K562 (cell line): ENCODE data around the gene CTDSPL. TPM values are rescaled to one million over a fixed set of nuclear protein-coding genes. Genes with fewer than 3 reads are reported as not detected.
A peak's percentile ranks its signal among the peaks of the same experiment; 100 is the strongest.

Experiments used
- CHD4 ChIP-seq: fragments of 200-600 bp; sonication (generic); IDR thresholded peaks from 3 replicates; pipeline ENCODE4 v1.6.1; 2012; ENCODE audit warnings: low read depth, mild to moderate bottlenecking, mixed read lengths, low read length, inconsistent platforms; ENCODE audit not compliant: insufficient read depth, insufficient replicate concordance, poor library complexity, severe bottlenecking
- DIDO1 ChIP-seq: fragments of 450-650 bp; IDR thresholded peaks from 2 replicates; pipeline ENCODE4 v1.6.1; 2016; ENCODE audit warnings: low read depth, missing biosample characterization, missing genetic modification characterization
- DMBX1 ChIP-seq: fragments of 250-450 bp; sonication (Bioruptor Pico); IDR thresholded peaks from 2 replicates; pipeline ENCODE4 v1.8.0; 2022; ENCODE audit warnings: inconsistent platforms, mild to moderate bottlenecking, moderate library complexity, borderline replicate concordance
- GTF2B ChIP-seq: IDR thresholded peaks from 2 replicates; pipeline ENCODE4 v1.6.1; 2011; ENCODE audit not compliant: insufficient read length; ENCODE audit errors: extremely low read depth
- MCM5 ChIP-seq: fragments of 450-650 bp; IDR thresholded peaks from 2 replicates; pipeline ENCODE4 v1.6.1; 2016; ENCODE audit warnings: low read depth
- PRPF4 ChIP-seq: fragments of 200-400 bp; formaldehyde crosslinking; IDR thresholded peaks from one replicate; pipeline ENCODE4 v1.6.1; 2017; ENCODE audit warnings: low read length, low read depth, mild to moderate bottlenecking; ENCODE audit not compliant: insufficient read depth, poor library complexity, severe bottlenecking
- SNRNP70 ChIP-seq: fragments of 200-400 bp; formaldehyde crosslinking; optimal IDR thresholded peaks from 2 replicates; pipeline ENCODE3; 2017; ENCODE audit warnings: low read depth, low read length
- SOX6 ChIP-seq: fragments of 450-650 bp; IDR thresholded peaks from 2 replicates; pipeline ENCODE4 v1.6.1; 2014; ENCODE audit warnings: mild to moderate bottlenecking
- ZBTB17 ChIP-seq: fragments of 450-650 bp; formaldehyde crosslinking; IDR thresholded peaks from 2 replicates; pipeline ENCODE4 v1.4.0; 2020; ENCODE audit warnings: mild to moderate bottlenecking
- ZC3H8 ChIP-seq: fragments of 450-650 bp; IDR thresholded peaks from 2 replicates; pipeline ENCODE4 v1.6.1; 2017
- ZNF134 ChIP-seq: fragments of 250-450 bp; sonication (Bioruptor Pico); conservative IDR thresholded peaks from 2 replicates; pipeline ENCODE4 v1.4.0; 2020
- ZNF311 ChIP-seq: fragments of 250-450 bp; sonication (Bioruptor Pico); IDR thresholded peaks from 2 replicates; pipeline ENCODE4 v1.4.0; 2020; ENCODE audit warnings: mild to moderate bottlenecking, moderate library complexity
- ZNF354B ChIP-seq: fragments of 250-450 bp; sonication (Bioruptor Pico); IDR thresholded peaks from 2 replicates; pipeline ENCODE4 v1.4.0; 2020
- polyA plus RNA-seq, 8 experiments: library from polyadenylated mRNA; depleted of rRNA in 4 of 8; stranded (reverse) in 5 of 8; unstranded in 3 of 8; fragments of >200 nt; fragmentation: Nextera tagmentation in 2 of 8; fragmentation: Illumina TruSeq in 1 of 8; extraction: Ambion mirVana in 2 of 8; extraction: Trizol in 1 of 8; gene quantifications; 2 replicates each; pipeline versions ENCODE4 v1.2.1 to v1.2.3, GENCODE V29; 2011 to 2014; ENCODE audit warnings: inconsistent platforms in 1 of 8, missing spikeins in 1 of 8
- total RNA-seq, 7 experiments: library from RNA; depleted of rRNA in 6 of 7; stranded (reverse); fragments of >200 nt in 6 of 7; fragmentation: Illumina TruSeq in 2 of 7; extraction: Trizol in 2 of 7; gene quantifications; 2 replicates each; pipeline versions ENCODE4 v1.2.1 to v1.2.3, GENCODE V29; 2011 to 2021; ENCODE audit warnings: low replicate concordance in 1 of 7
- TF ChIP-seq, protein P1 (sequence below), 3 experiments: fragments of 200-800 bp in 1 of 3; fragments of 250-450 bp in 1 of 3; fragments of 450-650 bp in 1 of 3; sonication (Bioruptor Pico) in 1 of 3; sonication (Bioruptor generic) in 1 of 3; formaldehyde crosslinking in 1 of 3; IDR thresholded peaks; 2 replicates each; pipeline versions ENCODE4 v1.6.1 to v1.8.0; 2016 to 2022; ENCODE audit warnings: mild to moderate bottlenecking in 2 of 3, missing genetic modification characterization in 2 of 3, missing compliant biosample characterization in 1 of 3, moderate library complexity in 1 of 3
- TF ChIP-seq, protein P2 (sequence below), 2 experiments: fragments of 450-650 bp in 1 of 2; IDR thresholded peaks; 2 replicates each; pipeline ENCODE4 v1.6.1; 2011 to 2017; ENCODE audit warnings: low read depth in 2 of 2, antibody characterized with exemption in 1 of 2, borderline replicate concordance in 1 of 2, low read length in 1 of 2, mild to moderate bottlenecking in 1 of 2, mixed read lengths in 1 of 2; ENCODE audit not compliant: control insufficient read depth in 1 of 2
- TF ChIP-seq, protein P3 (sequence below): sonication (generic); formaldehyde crosslinking; IDR thresholded peaks from 2 replicates; pipeline ENCODE4 v1.8.0; 2022; ENCODE audit warnings: missing genetic modification reagents, mild to moderate bottlenecking, borderline replicate concordance

The CTDSPL gene
- total and polyA plus RNA-seq, 9 of the 15 experiments (the other 6 are each of a cell fraction or from before 2014, with no cell fraction given): 5.1 to 19.3 (median 11.3) TPM

GRCh38 chr3:37993820-37994638 is 132.3 kb downstream of the CTDSPL start (continued):
- TF ChIP-seq, protein P1, sequence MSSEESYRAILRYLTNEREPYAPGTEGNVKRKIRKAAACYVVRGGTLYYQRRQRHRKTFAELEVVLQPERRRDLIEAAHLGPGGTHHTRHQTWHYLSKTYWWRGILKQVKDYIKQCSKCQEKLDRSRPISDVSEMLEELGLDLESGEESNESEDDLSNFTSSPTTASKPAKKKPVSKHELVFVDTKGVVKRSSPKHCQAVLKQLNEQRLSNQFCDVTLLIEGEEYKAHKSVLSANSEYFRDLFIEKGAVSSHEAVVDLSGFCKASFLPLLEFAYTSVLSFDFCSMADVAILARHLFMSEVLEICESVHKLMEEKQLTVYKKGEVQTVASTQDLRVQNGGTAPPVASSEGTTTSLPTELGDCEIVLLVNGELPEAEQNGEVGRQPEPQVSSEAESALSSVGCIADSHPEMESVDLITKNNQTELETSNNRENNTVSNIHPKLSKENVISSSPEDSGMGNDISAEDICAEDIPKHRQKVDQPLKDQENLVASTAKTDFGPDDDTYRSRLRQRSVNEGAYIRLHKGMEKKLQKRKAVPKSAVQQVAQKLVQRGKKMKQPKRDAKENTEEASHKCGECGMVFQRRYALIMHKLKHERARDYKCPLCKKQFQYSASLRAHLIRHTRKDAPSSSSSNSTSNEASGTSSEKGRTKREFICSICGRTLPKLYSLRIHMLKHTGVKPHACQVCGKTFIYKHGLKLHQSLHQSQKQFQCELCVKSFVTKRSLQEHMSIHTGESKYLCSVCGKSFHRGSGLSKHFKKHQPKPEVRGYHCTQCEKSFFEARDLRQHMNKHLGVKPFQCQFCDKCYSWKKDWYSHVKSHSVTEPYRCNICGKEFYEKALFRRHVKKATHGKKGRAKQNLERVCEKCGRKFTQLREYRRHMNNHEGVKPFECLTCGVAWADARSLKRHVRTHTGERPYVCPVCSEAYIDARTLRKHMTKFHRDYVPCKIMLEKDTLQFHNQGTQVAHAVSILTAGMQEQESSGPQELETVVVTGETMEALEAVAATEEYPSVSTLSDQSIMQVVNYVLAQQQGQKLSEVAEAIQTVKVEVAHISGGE (CRISPR knock-in tag; IDR thresholded peaks at IDR 0.05): peak in 2 of 3 experiments; percentile 87 to 97; a peak in 4 of 6 replicates
- TF ChIP-seq DIDO1 (tag) (peak; percentile 45), ZC3H8 (no peak), ZNF311 (CRISPR knock-in tag) (no peak; the same call in 1 of the 2 replicates), SOX6 (peak; percentile 68), ZBTB17 (CRISPR knock-in tag) (peak; percentile 72), MCM5 (no peak), ZNF134 (CRISPR knock-in tag) (no peak; the same call in none of the 2 replicates), GTF2B (no peak), CHD4 (no peak), ZNF354B (CRISPR knock-in tag) (no peak), SNRNP70 (no peak), DMBX1 (CRISPR knock-in tag) (peak; percentile 66; the same call in 1 of the 2 replicates), PRPF4 (no peak)
- TF ChIP-seq, protein P2, sequence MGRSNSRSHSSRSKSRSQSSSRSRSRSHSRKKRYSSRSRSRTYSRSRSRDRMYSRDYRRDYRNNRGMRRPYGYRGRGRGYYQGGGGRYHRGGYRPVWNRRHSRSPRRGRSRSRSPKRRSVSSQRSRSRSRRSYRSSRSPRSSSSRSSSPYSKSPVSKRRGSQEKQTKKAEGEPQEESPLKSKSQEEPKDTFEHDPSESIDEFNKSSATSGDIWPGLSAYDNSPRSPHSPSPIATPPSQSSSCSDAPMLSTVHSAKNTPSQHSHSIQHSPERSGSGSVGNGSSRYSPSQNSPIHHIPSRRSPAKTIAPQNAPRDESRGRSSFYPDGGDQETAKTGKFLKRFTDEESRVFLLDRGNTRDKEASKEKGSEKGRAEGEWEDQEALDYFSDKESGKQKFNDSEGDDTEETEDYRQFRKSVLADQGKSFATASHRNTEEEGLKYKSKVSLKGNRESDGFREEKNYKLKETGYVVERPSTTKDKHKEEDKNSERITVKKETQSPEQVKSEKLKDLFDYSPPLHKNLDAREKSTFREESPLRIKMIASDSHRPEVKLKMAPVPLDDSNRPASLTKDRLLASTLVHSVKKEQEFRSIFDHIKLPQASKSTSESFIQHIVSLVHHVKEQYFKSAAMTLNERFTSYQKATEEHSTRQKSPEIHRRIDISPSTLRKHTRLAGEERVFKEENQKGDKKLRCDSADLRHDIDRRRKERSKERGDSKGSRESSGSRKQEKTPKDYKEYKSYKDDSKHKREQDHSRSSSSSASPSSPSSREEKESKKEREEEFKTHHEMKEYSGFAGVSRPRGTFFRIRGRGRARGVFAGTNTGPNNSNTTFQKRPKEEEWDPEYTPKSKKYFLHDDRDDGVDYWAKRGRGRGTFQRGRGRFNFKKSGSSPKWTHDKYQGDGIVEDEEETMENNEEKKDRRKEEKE (IDR thresholded peaks at IDR 0.05; ENCODE audit: borderline replicate concordance in 1 of 2, control insufficient read depth in 1 of 2, low read depth in 2 of 2, low read length in 1 of 2): 0 out of 4 replicates have a peak, but pooled peaks of 1 of the 2 experiments have one; percentile 55
- TF ChIP-seq, protein P3, sequence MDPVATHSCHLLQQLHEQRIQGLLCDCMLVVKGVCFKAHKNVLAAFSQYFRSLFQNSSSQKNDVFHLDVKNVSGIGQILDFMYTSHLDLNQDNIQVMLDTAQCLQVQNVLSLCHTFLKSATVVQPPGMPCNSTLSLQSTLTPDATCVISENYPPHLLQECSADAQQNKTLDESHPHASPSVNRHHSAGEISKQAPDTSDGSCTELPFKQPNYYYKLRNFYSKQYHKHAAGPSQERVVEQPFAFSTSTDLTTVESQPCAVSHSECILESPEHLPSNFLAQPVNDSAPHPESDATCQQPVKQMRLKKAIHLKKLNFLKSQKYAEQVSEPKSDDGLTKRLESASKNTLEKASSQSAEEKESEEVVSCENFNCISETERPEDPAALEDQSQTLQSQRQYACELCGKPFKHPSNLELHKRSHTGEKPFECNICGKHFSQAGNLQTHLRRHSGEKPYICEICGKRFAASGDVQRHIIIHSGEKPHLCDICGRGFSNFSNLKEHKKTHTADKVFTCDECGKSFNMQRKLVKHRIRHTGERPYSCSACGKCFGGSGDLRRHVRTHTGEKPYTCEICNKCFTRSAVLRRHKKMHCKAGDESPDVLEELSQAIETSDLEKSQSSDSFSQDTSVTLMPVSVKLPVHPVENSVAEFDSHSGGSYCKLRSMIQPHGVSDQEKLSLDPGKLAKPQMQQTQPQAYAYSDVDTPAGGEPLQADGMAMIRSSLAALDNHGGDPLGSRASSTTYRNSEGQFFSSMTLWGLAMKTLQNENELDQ: peak; percentile 78; the same call in 1 of the 2 replicates
